Adipocyte (in vitro differentiated cells): ENCODE results near the gene PINK1.
"Not testable (repeated sequence)": the region's sequence is repeated elsewhere in the genome, so short reads cannot be mapped to it uniquely, and the experiment has no call there.

Experiments used
- DNase-seq: peaks from one replicate; pipeline ENCODE4 v3.0.0-alpha.2; 2015; ENCODE audit warnings: low read depth
- H3K27me3 ChIP-seq: replicated peaks from 2 replicates; pipeline ENCODE4 v1.7.0; 2013; ENCODE audit warnings: mild to moderate bottlenecking, low read length, moderate library complexity; ENCODE audit not compliant: control insufficient read depth, insufficient read depth
- H3K36me3 ChIP-seq: 2 replicates; pipeline ENCODE4 v1.7.0; 2013; ENCODE audit warnings: low read length, mild to moderate bottlenecking, moderate library complexity; ENCODE audit not compliant: control insufficient read depth, insufficient read depth, severe bottlenecking
- H3K4me1 ChIP-seq: 2 replicates; pipeline ENCODE4 v1.7.0; 2013; ENCODE audit warnings: mild to moderate bottlenecking, low read length, moderate library complexity; ENCODE audit not compliant: control insufficient read depth, insufficient read depth
- H3K4me3 ChIP-seq: 2 replicates; pipeline ENCODE4 v1.7.0; 2013; ENCODE audit warnings: mild to moderate bottlenecking, low read length, moderate library complexity
- H3K9ac ChIP-seq: 2 replicates; pipeline ENCODE4 v1.7.0; 2013; ENCODE audit warnings: mild to moderate bottlenecking, low read length, moderate library complexity
- H3K9me3 ChIP-seq: 2 replicates; pipeline ENCODE4 v1.7.0; 2013; ENCODE audit warnings: mild to moderate bottlenecking, low read length, moderate library complexity; ENCODE audit not compliant: control insufficient read depth

Gene PINK1

GRCh38 chr1:20665726-20666125, 32.5 kb downstream of the PINK1 start:
- Histone ChIP-seq H3K9ac (no peak overlapping the region), H3K27me3 (no peaks in the 10 kb centered on the region), H3K4me3 (no peak overlapping the region), H3K36me3 (no peaks in the 10 kb centered on the region), H3K9me3 (no peaks in the 10 kb centered on the region), H3K4me1 (peaks cover 7% of the 10 kb centered on the region)
- no peak for DNase-seq

- Histone ChIP-seq H3K4me3 (no peak overlapping the region), H3K9ac (no peak overlapping the region), H3K9me3 (no peaks in the 10 kb centered on the region), H3K36me3 (no peaks in the 10 kb centered on the region), H3K4me1 (peaks cover 7% of the 10 kb centered on the region), H3K27me3 (peaks cover 2% of the 10 kb centered on the region)
- no peak for DNase-seq
Measured at GRCh38 chr1:20666146-20666545, 32.9 kb downstream of the PINK1 start.

- H3K9ac ChIP-seq: no peak overlapping the region
- peaks cover 4% of the 10 kb centered on the region for H3K27me3 ChIP-seq
- peaks cover 5% of the 10 kb centered on the region for H3K4me1 ChIP-seq
- DNase-seq: no peak
- H3K4me3 ChIP-seq: no peak overlapping the region
- no peaks in the 10 kb centered on the region for H3K9me3 ChIP-seq
- H3K36me3 ChIP-seq: no peaks in the 10 kb centered on the region
Measured at GRCh38 chr1:20666804-20667203, 33.5 kb downstream of the PINK1 start.

- H3K4me1 ChIP-seq: no peaks in the 10 kb centered on the region
- H3K9me3 ChIP-seq: no peaks in the 10 kb centered on the region
- no peak overlapping the region for H3K4me3 ChIP-seq
- H3K36me3 ChIP-seq: no peaks in the 10 kb centered on the region
- no peak for DNase-seq
- no peak overlapping the region for H3K9ac ChIP-seq
- peaks cover 8% of the 10 kb centered on the region for H3K27me3 ChIP-seq
Measured at GRCh38 chr1:20668581-20668980, 35.3 kb downstream of the PINK1 start.

GRCh38 chr1:20670936-20671335, 37.7 kb downstream of the PINK1 start:
- Histone ChIP-seq H3K4me3 (no peak overlapping the region), H3K4me1 (no peaks in the 10 kb centered on the region), H3K36me3 (no peaks in the 10 kb centered on the region), H3K9me3 (no peaks in the 10 kb centered on the region), H3K9ac (no peak overlapping the region), H3K27me3 (peaks cover 8% of the 10 kb centered on the region)
- no peak for DNase-seq

GRCh38 chr1:20672265-20672632, 39.0 kb downstream of the PINK1 start:
- no peak overlapping the region for H3K4me3 ChIP-seq
- H3K9me3 ChIP-seq: no peaks in the 10 kb centered on the region
- H3K36me3 ChIP-seq: no peaks in the 10 kb centered on the region
- no peak for DNase-seq
- no peak overlapping the region for H3K9ac ChIP-seq
- H3K27me3 ChIP-seq: peaks cover 8% of the 10 kb centered on the region
- H3K4me1 ChIP-seq: no peaks in the 10 kb centered on the region

- not testable (repeated sequence) for H3K4me3 ChIP-seq, H3K9ac ChIP-seq, H3K4me1 ChIP-seq, H3K36me3 ChIP-seq, H3K9me3 ChIP-seq, H3K27me3 ChIP-seq, DNase-seq
Measured at GRCh38 chr1:20673626-20674025, 40.4 kb downstream of the PINK1 start.

- H3K4me1 ChIP-seq: no peaks in the 10 kb centered on the region
Measured at GRCh38 chr1:20678599-20678998, 45.3 kb downstream of the PINK1 start.

GRCh38 chr1:20680269-20680668, 47.0 kb downstream of the PINK1 start:
- H3K9ac ChIP-seq: no peak overlapping the region
- no peak for DNase-seq
- no peaks in the 10 kb centered on the region for H3K4me1 ChIP-seq
- peaks cover 10% of the 10 kb centered on the region for H3K27me3 ChIP-seq
- H3K4me3 ChIP-seq: no peak overlapping the region
- H3K9me3 ChIP-seq: no peaks in the 10 kb centered on the region
- no peaks in the 10 kb centered on the region for H3K36me3 ChIP-seq

More at GRCh38 chr1:20678599-20678998, 45.3 kb downstream of the PINK1 start:
- no peak overlapping the region for H3K4me3 ChIP-seq
- no peak overlapping the region for H3K9ac ChIP-seq
- peaks cover 7% of the 10 kb centered on the region for H3K27me3 ChIP-seq
- no peaks in the 10 kb centered on the region for H3K36me3 ChIP-seq
- DNase-seq: no peak
- no peaks in the 10 kb centered on the region for H3K9me3 ChIP-seq

- Histone ChIP-seq H3K27me3 (peaks cover 10% of the 10 kb centered on the region), H3K9ac (no peak overlapping the region), H3K9me3 (no peaks in the 10 kb centered on the region), H3K4me3 (no peak overlapping the region), H3K4me1 (no peaks in the 10 kb centered on the region), H3K36me3 (no peaks in the 10 kb centered on the region)
- DNase-seq: no peak
Measured at GRCh38 chr1:20681999-20682398, 48.7 kb downstream of the PINK1 start.

- Histone ChIP-seq H3K4me1 (no peaks in the 10 kb centered on the region), H3K9ac (no peak overlapping the region), H3K36me3 (no peaks in the 10 kb centered on the region), H3K9me3 (no peaks in the 10 kb centered on the region), H3K4me3 (no peak overlapping the region), H3K27me3 (peaks cover 10% of the 10 kb centered on the region)
- no peak for DNase-seq
Measured at GRCh38 chr1:20682571-20683236, 49.4 kb downstream of the PINK1 start.

GRCh38 chr1:20683614-20684013, 50.4 kb downstream of the PINK1 start:
- H3K9ac ChIP-seq: no peak overlapping the region
- no peaks in the 10 kb centered on the region for H3K36me3 ChIP-seq
- peaks cover 10% of the 10 kb centered on the region for H3K27me3 ChIP-seq
- no peak for DNase-seq
- H3K9me3 ChIP-seq: no peaks in the 10 kb centered on the region
- H3K4me1 ChIP-seq: no peaks in the 10 kb centered on the region
- no peak overlapping the region for H3K4me3 ChIP-seq
